H1 (cell line): ENCODE measurements around the gene PIGV. TPM values are rescaled to one million over a fixed set of nuclear protein-coding genes. Genes with fewer than 3 reads are reported as not detected.

Experiments used
- CHD7 ChIP-seq: fragments of 300-600 bp; sonication (generic); IDR thresholded peaks from 2 replicates; pipeline ENCODE4 v1.7.1; 2012; ENCODE audit warnings: low read length, moderate library complexity, mild to moderate bottlenecking, inconsistent platforms; ENCODE audit not compliant: insufficient replicate concordance
- E2F6 ChIP-seq: IDR thresholded peaks from 2 replicates; pipeline ENCODE4 v1.6.1; 2012; ENCODE audit warnings: inconsistent platforms
- EZH2 ChIP-seq: fragments of 200-600 bp; sonication (generic); IDR thresholded peaks from 2 replicates; pipeline ENCODE4 v1.7.1; 2012; ENCODE audit warnings: low read depth, mild to moderate bottlenecking, moderate library complexity, low read length, inconsistent platforms; ENCODE audit not compliant: severe bottlenecking
- KDM4A ChIP-seq: IDR thresholded peaks from one replicate; pipeline ENCODE4 v1.7.1; 2012; ENCODE audit warnings: low read depth, mild to moderate bottlenecking, moderate library complexity, low read length, inconsistent platforms; ENCODE audit not compliant: severe bottlenecking
- POLR2AphosphoS5 ChIP-seq: IDR thresholded peaks from 2 replicates; pipeline ENCODE4 v1.6.1; 2011; ENCODE audit warnings: low read depth, low read length
- SP1 ChIP-seq: IDR thresholded peaks from 2 replicates; pipeline ENCODE4 v1.6.1; 2011; ENCODE audit warnings: low read depth, low read length
- USF2 ChIP-seq: IDR thresholded peaks from 2 replicates; pipeline ENCODE4 v1.6.1; 2011; ENCODE audit warnings: low read length, improper control_type of control experiment
- polyA plus RNA-seq, 7 experiments: library from polyadenylated mRNA; depleted of rRNA in 3 of 7; stranded (reverse) in 5 of 7; unstranded in 2 of 7; fragments of >200 nt in 5 of 7; fragments of 200-250 nt in 2 of 7; gene quantifications; 1 replicate in 5 of 7; 2 replicates in 1 of 7; 4 replicates in 1 of 7; pipeline versions ENCODE4 v1.2.1 to v1.2.3, GENCODE V29; 2011 to 2013; ENCODE audit warnings: missing spikeins in 2 of 7, mixed read lengths in 2 of 7
- total RNA-seq: library from RNA; stranded (reverse); fragmentation: NEBNext Ultra II Directional; extraction: Animal tissue kit (Norgen Biotek cat#: 25700); gene quantifications from 2 replicates; pipeline ENCODE4 v1.2.1, GENCODE V29; 2021

PIGV gene
- total and polyA plus RNA-seq, 2 of the 8 experiments (the other 6 are each of a cell fraction or from before 2014, with no cell fraction given): 8.5 to 20.9 TPM

- TF ChIP-seq POLR2AphosphoS5: no peak
- no peak for TF ChIP-seq E2F6
- no peak for TF ChIP-seq USF2
- TF ChIP-seq KDM4A: no peak
- TF ChIP-seq CHD7: no peak
- no peak for TF ChIP-seq SP1
- no peak for TF ChIP-seq EZH2
Observed at GRCh38 chr1:26833432-26834405, 46.0 kb downstream of the PIGV start (continued).
